Measurements from ENCODE around the gene COMMD3.
A peak's percentile ranks its signal among the peaks of the same experiment; 100 is the strongest.
"Not testable (repeated sequence)": the region's sequence is repeated elsewhere in the genome, so short reads cannot be mapped to it uniquely, and the experiment has no call there.

Gene COMMD3

DNA sequence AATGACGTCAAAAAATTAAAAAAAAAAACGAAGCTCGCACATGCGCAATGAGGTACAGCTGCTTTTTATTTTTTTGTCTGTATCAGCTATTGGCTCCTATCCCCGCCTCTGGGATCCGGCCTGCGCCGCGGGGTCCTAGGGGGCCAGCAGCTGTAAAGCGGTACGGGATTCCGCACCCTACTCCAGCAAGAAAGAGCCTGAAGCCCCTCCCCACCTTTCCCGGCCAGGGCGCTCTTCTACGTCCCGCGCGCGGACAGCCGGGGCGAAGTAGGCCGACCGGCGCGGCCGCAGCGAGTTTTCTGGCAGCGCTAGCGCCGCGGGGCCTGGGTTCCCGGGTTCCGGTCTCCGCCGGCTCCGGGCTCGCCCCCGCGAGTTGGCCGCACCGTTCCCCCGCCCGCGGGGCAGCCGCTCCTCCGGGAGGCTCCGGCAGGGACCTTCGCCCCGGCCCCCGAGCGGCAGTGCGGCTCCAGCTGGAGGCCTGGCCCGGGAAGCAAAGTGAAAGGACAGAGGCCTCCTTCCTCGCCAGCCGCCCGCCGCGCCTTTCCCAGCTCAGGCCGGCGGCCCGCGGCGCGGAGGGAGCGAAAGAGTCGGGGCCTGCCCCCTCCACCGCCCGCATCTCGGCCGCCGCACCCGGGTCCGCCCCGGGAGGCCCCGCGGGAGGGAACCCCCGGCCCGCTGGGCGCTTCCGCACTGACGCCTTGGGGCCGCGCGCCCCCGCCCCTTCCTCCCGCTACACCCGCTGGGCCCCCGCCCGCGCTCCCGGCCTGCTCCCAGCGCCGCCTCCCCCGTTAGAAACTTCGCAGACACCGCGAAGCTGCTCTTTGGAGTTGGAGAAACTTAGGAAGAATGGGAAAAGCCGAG lies 24.4 kb downstream of the COMMD3 start:
- peak; percentile 78 for DNase-seq

- DNase-seq, result no peak
Observed at GRCh38 chr10:22341190-22341925, 25.2 kb downstream of the COMMD3 start.

DNA sequence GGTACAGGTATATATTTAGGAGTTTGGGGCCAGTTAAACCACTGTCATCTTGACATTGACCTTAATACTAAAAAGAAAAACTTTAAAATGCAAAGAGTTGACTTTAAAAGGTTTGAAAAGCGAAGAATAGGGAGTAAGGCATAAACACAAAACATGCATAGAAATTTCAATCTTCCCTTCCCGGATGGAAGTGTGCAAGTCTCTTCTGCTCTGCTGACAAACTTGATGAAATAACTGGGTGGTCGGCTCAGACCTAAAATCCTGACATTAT lies 25.7 kb downstream of the COMMD3 start:
- no peak for DNase-seq

DNA sequence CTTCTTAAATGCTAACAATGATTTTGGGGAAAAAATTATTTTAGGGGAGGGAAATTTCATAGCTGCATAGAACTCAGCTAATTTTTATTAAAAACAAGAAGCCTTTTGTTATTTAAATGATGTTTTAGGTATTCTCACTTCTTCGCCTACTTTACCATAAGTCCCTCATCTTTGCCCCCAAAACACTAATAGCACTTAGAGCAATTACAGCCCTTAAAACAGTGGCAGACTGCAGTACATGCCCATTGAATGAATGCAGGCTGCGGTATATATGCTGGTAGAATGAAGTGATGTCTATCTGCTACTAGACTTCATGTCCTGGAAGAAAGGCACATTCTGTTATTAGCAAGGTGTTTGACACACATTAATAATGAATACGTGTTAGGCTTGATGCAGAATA lies 26.2 kb downstream of the COMMD3 start:
- DNase-seq, result no peak

DNA sequence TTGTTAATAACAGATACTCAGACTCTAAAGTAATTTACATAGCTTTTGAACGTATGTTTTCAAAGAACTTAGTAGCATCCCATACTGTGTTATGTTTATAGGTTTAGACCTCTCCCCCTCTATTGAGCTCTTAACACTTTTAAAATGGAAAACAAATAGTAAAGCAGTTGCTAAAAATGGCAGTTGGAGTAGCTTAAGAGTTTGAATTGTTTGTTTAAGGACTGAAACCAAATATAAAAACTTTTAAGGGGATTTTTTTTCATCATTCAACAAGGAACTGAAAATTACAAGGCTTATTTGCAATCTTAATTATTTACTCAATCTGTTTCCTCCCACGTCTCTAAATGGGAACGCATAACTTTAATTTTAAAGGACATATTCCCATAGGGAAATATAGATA lies 27.5 kb downstream of the COMMD3 start:
- DNase-seq, result no peak

DNA sequence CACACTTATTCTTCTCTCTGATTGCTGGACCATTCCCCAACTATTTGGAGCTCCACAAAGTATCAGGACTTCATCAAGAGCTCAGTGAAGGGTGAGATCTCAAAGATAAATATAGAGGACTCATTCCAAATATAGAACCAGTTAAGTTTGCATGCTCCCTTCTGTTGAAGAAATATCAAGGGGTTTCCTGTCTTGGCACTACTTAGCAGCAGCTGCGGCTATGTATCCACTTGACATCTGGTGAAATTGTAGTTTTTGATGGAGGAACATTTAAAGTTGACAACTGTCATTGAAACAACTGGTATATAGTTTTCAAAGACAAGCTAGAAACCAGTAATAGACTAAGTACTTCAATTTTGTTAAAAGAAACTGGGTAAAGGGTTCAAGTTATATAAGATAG lies 28.1 kb downstream of the COMMD3 start:
- no peak for DNase-seq

DNA sequence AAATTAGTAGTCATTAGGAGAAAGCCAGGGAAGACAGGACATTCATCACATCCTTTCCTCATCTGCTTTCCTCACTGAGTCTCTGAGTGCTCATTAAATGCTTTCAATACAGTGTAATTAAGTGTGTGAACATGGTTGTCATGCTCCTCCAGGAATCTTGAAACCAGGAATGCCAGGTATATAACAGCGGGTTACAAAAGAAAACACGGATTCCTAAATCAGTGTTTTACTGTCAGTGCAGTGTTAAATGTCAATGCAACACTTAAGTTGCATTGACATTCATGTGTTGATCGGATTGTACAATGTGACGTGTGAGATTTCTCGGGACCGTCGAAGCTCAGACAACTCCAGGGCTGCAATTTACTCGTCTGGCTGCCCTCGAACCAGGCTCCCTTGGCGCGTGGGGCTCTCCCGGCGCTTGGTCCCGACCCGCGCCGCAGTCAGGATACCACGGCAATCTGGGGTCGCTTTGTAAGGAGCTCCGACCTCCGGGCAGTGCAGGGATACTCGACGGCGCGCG lies 28.7 kb downstream of the COMMD3 start:
- DNase-seq, result no peak

- DNase-seq, result no peak
Observed at GRCh38 chr10:22345301-22346095, 29.3 kb downstream of the COMMD3 start, which contains the start of gene SPAG6. Gene SPAG6, plus strand, starts transcription at chr10:22345496. Its CDS starts 116 bp downstream, at chr10:22345612.

DNA sequence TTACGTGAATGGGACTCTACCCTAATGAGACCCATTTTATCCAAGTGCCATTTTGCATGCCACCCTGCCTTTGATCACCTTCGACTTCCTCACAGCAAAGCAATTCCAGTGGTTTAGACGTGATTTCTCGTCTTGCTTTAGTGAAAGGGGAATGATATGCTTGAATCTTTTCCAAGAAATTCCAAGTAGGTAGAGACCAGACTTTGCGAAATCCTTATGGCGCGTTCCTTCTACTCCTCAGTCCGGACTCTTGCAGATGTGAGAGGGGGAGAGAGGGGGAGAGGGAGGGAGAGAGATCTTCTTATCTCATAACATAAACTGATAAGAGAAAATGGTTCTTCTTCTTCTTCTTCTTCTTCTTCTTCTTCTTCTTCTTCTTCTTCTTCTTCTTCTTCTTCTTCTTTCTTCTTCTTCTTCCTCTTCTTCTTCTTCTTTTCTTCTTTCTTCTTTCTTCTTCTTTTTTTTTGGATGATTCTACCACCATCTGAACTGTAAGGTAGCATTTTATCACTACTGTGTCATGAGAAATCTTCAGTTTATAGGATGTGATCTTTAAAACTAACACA lies 30.0 kb downstream of the COMMD3 start:
- DNase-seq, result no peak

DNA sequence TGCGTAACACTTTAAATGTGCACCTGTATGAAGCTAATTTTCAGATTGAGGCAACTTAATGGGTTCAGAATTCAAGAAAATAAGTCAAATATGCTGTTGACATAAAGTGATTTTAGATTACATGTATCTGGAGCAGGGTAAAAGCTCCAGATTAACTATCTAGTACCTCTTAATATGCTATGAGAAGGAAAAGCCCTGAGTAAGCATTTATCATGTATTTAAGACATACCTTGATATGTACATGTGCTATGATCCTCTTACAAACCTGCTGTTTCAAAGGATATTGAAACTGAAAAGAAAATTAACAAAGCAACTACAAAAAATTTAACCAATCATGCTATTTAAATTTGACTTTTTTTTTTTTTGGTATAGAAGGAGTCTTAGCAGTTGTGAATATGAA lies 33.6 kb downstream of the COMMD3 start:
- no peak for DNase-seq

DNA sequence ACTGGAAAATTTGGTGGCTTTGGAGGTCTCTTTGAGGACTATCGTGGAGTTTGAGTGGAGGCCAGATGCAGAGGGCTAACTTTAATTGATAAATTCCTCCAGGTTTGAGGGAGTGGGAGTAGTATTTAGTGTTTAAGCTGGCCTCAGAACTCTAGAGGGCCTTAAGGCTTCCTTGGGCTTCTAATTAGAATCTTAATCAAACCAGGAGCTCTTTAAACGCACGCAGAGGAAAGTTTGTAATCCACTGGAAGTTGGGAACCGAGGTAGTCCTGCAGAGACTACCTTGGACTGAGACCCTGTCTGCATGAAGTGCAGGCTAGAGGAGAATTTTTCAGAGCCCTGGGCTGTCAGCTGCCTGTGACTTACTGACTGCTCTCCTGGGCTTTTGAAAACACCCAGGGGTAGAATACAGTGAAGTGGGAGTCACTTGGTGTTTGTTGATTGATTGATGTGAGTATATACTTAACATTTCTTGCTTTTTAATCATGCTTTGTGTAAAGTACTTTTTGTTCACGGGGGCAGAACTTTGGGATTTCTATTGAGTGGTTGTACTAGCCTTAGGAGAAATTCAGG lies 35.0 kb downstream of the COMMD3 start:
- DNase-seq, result no peak

DNA sequence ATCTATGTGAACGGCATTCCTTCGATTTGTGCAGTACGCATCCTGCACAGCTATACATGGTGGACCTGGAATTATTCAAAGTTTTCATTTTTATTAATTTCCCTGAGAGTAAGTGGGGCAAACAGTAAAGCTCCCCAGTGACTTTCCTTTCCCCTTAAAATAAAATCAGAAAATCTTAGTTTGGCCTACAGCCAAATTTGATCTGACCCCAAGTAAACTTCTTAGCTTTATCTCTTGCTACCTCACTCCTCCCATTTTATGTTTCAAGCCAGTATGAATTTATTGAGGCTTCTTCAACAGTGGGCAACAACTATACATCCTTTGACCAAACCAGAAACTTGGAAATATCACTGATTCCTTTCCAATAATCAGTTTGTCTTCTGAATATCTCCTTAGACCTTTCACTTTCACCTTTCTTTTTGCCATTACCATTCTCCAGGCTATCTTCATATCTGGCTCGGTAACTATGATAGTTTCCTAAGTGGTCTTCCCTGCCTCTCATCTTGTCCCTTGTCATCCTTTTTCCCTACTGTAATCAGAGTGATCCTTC lies 40.2 kb downstream of the COMMD3 start:
- no peak for DNase-seq

GRCh38 chr10:22357770-22358169 lies 41.6 kb downstream of the COMMD3 start:
- DNase-seq, result not testable (repeated sequence)

- DNase-seq, result no peak
Observed at GRCh38 chr10:22363305-22363704, 47.1 kb downstream of the COMMD3 start.

GRCh38 chr10:22364407-22365140 lies 48.4 kb downstream of the COMMD3 start:
- DNase-seq, result no peak

DNA sequence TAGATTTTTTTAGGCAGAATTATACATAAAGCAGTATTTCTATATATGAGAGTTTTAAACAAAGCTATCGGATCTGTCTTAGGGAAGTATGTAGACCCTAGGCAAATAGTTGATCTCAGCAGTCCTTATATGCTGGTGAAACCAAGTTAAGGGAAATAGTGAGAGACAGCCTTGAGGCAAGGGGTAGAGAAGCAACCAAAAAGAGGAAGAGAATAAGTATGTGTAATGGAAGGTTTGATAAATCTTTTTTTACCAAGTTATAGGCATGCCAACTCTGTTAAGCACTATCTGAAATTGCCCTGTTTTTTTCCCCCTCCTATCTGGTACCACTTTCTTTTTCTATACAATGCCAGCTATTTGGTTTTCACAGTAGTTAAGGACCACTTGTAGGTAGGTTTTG lies 49.0 kb downstream of the COMMD3 start:
- no peak for DNase-seq

- DNase-seq, result no peak
Observed at GRCh38 chr10:22365644-22366434, 49.7 kb downstream of the COMMD3 start.

DNA sequence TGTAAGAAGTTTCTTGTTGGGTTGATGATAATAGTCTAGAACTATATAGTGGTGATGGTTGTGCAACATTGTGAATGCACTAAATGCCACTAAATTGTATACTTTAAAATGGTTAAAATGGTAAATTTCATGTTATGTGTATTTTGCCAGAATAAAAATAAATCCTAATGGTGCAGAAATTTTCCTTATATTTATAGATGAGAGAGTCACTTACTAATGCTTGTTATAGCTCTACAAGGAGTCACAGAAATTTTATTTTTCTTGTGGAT lies 50.2 kb downstream of the COMMD3 start:
- no peak for DNase-seq

DNA sequence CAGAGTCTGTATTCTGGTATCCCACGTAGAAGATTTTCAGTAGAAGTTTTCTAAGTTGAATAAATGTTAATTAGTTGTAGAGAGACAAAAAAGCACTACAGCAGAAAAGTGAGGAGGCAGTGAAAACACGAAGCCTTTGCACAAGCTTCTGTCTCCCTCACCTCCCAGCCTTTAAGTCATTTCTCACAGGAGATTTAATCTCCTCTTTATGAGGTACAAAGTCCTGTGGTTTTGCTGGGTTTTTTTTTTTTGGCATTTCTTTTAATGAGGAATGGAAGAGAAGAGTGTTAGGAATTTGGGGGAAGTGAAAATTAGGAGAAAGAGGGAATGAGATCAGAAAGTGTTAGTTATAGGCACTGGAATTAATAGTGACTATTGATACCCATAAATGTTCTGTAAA lies 50.6 kb downstream of the COMMD3 start:
- no peak for DNase-seq

DNA sequence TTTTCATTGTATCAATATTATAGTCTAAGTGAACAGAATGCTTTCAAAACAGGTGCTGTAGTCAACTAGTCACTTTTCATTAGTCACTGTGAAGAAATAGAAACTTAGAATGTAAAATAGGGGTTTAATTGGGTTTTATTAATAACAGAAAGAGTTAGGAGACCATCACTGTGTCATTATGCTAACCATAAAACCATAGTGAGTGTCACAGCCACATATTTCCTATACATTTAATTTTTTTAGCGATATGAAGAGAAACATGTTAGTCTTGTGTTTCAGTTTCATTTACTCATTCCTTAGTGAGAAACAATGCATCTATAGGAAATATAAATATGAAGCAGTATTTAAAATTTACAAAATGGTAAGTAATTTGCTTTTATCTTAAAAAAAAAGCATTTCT lies 51.3 kb downstream of the COMMD3 start:
- DNase-seq, result no peak

DNA sequence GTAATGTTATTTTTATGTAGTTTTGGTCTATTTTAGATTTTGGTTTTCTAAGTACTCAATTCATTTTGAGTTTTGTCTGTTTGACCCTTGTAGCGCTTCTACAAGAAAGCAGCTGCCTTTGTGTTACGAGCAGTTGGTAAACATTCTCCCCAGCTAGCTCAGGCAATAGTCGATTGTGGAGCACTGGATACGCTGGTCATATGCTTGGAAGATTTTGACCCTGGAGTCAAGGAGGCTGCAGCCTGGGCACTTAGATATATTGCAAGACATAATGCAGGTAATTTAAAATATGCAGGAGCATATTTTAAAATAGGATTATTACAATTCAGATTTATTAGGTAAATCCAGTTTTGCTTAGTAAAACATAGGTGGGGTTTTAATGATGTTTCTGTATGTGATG lies 52.2 kb downstream of the COMMD3 start:
- no peak for DNase-seq
